ENCODE measurements around the gene ANKH.

The ANKH gene

GRCh38 chr5:14659821-14660607, 211.6 kb downstream of the ANKH start:
- DNase-seq = no peak

- DNase-seq = no peak
These were observed 214.7 kb downstream of the ANKH start for GRCh38 chr5:14656898-14657297.

DNA sequence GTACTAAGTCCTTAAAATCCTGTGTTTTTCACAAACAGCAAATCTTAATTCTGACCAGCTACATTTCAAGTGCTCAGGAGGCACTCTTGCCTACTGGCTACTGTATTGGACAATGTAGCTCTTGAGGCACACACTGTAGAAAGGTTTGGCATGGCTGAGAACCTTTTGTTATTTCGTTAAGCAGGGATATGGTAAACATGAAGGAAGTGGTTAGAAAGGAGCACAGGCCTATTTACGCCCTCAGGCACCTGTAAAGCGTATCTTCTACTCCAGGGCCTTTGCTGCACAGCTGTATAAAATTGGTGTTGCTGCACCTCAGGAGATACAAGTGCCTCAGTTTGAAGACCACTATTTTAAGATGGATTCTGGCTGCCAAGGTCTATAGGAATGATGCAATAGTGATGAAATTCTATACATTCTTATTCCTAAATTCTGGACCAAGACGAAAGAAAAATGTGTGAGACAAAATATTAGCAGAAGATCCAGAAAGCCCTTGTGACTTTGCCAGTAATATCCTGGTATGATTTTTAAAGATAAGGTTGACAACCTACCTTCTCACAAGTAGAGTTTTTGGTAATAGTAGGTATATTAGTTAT, 216.3 kb downstream of the ANKH start:
- DNase-seq = no peak
